Smooth muscle cell (in vitro differentiated cells): ENCODE measurements around the gene FGD5. TPM values are rescaled to one million over a fixed set of nuclear protein-coding genes. Genes with fewer than 3 reads are reported as not detected.
A peak's percentile ranks its signal among the peaks of the same experiment; 100 is the strongest.

Experiments used
- DNase-seq: peaks from one replicate; lab custom pipeline; 2025; ENCODE audit not compliant: unreplicated experiment; lab: John Stamatoyannopoulos, UW
- H2AFZ ChIP-seq: fragments of 200-600 bp; sonication (generic); 2 replicates; pipeline ENCODE4 v1.6.0; 2016; ENCODE audit warnings: antibody characterized with exemption, low read depth, mild to moderate bottlenecking
- H3F3A ChIP-seq: fragments of 200-600 bp; sonication (generic); 2 replicates; pipeline ENCODE4 v1.6.0; 2017; ENCODE audit warnings: antibody characterized with exemption, low read depth
- H3K27ac ChIP-seq: fragments of 200-600 bp; sonication (generic); 2 replicates; pipeline ENCODE4 v1.5.1; 2016; ENCODE audit warnings: low read depth, mild to moderate bottlenecking
- H3K27me3 ChIP-seq: fragments of 200-600 bp; sonication (generic); 2 replicates; pipeline ENCODE4 v1.6.1; 2016; ENCODE audit warnings: low read depth, mild to moderate bottlenecking
- H3K36me3 ChIP-seq: fragments of 200-600 bp; sonication (generic); 2 replicates; pipeline ENCODE4 v1.5.1; 2016; ENCODE audit warnings: low read depth
- H3K4me1 ChIP-seq: fragments of 200-600 bp; sonication (generic); 2 replicates; pipeline ENCODE4 v1.5.1; 2016; ENCODE audit warnings: low read depth
- H3K4me2 ChIP-seq: fragments of 200-600 bp; sonication (generic); 2 replicates; pipeline ENCODE4 v1.6.0; 2016; ENCODE audit warnings: mild to moderate bottlenecking
- H3K4me3 ChIP-seq: fragments of 200-600 bp; sonication (generic); 2 replicates; pipeline ENCODE4 v1.5.1; 2016; ENCODE audit warnings: mild to moderate bottlenecking
- H3K79me2 ChIP-seq: fragments of 200-600 bp; sonication (generic); 2 replicates; pipeline ENCODE4 v1.6.0; 2016; ENCODE audit warnings: low read depth, mild to moderate bottlenecking
- H3K9ac ChIP-seq: fragments of 200-600 bp; sonication (generic); 2 replicates; pipeline ENCODE4 v1.6.0; 2016; ENCODE audit warnings: low read depth
- H3K9me3 ChIP-seq: fragments of 200-600 bp; sonication (generic); replicated peaks from 2 replicates; pipeline ENCODE4 v1.5.1; 2016; ENCODE audit warnings: low read depth
- H4K20me1 ChIP-seq: fragments of 200-600 bp; sonication (generic); 2 replicates; pipeline ENCODE4 v1.6.0; 2016; ENCODE audit warnings: low read depth
- WGBS: methylation state at CpG from one replicate; pipeline ENCODE4 v1.1.7; 2016; ENCODE audit warnings: low lambda C conversion rate; 5-methylcytosine and 5-hydroxymethylcytosine counted together
- polyA plus RNA-seq: library from polyadenylated mRNA; unstranded; fragments of >200 nt; fragmentation: Nextera tagmentation; extraction: Ambion mirVana; gene quantifications from 2 replicates; pipeline ENCODE4 v1.2.1, GENCODE V29; 2016
- total RNA-seq: library from RNA; depleted of rRNA; stranded (reverse); fragments of >200 nt; gene quantifications from 2 replicates; pipeline ENCODE4 v1.2.3, GENCODE V29; 2014
- TF ChIP-seq, protein P1 (sequence below): fragments of 200-600 bp; sonication (generic); IDR thresholded peaks from 2 replicates; pipeline ENCODE4 v1.5.1; 2017; ENCODE audit warnings: borderline replicate concordance, mild to moderate bottlenecking, antibody characterized with exemption; ENCODE audit not compliant: insufficient read depth, poor library complexity, severe bottlenecking

The FGD5 gene
- total and polyA plus RNA-seq, 2 experiments from 2014 or later, result 0.63 to 0.71 TPM

DNA sequence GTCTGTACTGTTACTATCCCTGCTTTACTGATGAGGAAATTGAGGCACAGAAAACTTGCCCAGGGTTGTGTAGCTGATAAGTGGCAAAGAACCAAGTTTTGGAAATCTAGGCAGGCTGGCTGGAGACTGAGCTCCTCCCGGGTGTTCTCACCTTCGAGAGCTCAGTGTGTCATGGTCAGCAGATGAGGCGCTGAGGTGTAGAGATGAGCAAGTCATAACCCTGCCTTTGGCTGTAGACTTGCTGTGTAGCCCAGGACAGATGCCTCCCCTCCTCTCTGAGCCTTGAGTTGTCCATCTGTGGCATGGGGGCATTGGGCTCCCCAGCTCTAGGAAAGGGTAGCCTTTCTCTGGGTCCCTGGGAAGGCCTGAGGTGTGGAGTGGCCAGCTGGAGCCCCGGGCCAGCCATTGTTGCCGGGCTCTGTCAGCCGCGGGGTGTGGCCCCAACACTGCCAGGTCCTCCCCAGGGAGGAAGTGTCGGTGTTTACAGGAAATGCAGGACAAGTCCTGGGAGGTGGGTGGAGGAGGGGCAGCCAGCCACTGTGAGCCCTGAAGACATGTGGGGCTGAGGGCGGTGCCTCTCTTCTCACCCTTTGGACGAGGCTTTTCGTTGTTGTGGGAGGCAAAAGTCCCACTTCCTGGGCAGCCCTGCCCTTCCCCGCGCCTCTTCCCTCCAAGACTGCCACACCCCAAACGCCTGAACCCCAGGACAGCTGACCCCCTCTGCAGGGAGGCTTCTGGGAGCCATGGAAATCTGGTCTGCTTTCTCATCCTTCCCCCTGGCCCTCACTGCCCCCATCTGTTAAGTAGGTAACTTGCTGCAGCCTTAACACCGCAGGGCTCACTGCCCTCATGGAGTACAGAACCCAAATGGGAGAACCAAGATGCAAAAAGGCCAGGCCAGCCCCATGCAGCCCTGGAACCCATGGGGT is 29.1 kb downstream of the FGD5 start:
- 23% methylated on average over 14 of the region's 15 CpGs for WGBS

DNA sequence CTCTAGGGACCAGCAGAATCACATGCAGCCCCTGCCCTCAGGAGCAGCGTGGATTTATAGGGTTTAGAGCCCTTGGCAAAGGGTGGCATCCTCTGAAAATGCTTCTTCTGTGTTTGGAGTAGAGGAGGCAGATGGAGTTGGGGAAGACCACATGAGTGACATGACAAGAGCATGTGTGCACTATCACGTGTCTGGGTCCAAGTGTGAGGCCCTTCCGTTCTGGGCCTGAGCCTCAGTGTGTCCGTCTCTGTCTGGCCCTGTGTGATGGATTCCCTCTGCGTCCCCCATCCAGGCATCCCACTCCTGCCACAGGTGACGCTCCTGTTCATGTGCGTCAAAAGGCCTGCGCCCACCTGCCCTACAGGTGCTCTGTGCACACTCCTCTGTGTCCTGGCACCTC is 30.1 kb downstream of the FGD5 start:
- H3K27me3 ChIP-seq, result no peaks in the 10 kb centered on the region
- H4K20me1 ChIP-seq, result no peaks in the 10 kb centered on the region

More for the DNA sequence above, 29.1 kb downstream of the FGD5 start:
- TF ChIP-seq, protein P1, sequence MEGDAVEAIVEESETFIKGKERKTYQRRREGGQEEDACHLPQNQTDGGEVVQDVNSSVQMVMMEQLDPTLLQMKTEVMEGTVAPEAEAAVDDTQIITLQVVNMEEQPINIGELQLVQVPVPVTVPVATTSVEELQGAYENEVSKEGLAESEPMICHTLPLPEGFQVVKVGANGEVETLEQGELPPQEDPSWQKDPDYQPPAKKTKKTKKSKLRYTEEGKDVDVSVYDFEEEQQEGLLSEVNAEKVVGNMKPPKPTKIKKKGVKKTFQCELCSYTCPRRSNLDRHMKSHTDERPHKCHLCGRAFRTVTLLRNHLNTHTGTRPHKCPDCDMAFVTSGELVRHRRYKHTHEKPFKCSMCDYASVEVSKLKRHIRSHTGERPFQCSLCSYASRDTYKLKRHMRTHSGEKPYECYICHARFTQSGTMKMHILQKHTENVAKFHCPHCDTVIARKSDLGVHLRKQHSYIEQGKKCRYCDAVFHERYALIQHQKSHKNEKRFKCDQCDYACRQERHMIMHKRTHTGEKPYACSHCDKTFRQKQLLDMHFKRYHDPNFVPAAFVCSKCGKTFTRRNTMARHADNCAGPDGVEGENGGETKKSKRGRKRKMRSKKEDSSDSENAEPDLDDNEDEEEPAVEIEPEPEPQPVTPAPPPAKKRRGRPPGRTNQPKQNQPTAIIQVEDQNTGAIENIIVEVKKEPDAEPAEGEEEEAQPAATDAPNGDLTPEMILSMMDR, result no peak
- no peak for DNase-seq
- Histone ChIP-seq H3K9me3 (no peaks in the 10 kb centered on the region), H4K20me1 (no peaks in the 10 kb centered on the region), H3K36me3 (no peaks in the 10 kb centered on the region), H3F3A (no peaks in the 10 kb centered on the region), H3K9ac (no peak overlapping the region), H3K27ac (no peak overlapping the region), H3K27me3 (no peaks in the 10 kb centered on the region), H3K4me3 (no peak overlapping the region), H3K79me2 (no peaks in the 10 kb centered on the region), H3K4me2 (peak overlapping the region; percentile 35), H3K4me1 (peaks cover 5% of the 10 kb centered on the region), H2AFZ (peak overlapping the region; percentile 77)

DNA sequence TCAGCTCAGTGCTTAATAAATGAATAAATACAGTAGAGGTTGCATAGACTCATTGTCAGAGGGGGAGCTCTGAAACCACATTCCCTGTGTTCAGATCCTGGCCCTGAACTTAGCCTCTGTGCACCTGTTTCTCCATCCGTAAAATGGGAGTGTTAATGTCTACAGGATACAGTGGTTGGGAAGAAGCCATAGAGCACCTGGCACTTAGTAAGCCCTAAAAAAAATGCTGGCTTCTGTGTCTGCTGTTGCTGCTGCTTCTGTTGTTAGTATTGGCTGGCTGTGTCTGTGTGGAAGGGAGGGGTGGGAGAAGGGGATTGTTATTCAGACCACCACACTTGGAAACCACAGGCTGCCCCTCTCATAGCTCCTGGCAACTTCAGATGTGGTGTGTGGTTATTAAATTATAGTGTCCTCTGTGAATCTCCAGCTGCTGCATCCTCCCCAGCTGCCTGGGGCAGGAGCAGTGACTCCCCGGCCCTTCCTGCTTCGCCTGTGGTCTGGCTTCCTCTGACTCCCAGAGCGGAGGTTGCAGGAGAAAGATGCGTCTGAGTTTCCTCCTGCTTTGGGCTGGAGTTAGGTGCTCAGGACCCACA is 31.0 kb downstream of the FGD5 start:
- no peak overlapping the region for H3K4me2 ChIP-seq
- no peak overlapping the region for H3K9ac ChIP-seq
- H3K36me3 ChIP-seq, result no peaks in the 10 kb centered on the region
- WGBS, result 87% methylated on average over 5 of the region's 5 CpGs
- TF ChIP-seq, protein P1, result no peak
- H3K27ac ChIP-seq, result no peak overlapping the region
- no peak overlapping the region for H2AFZ ChIP-seq
- H3F3A ChIP-seq, result no peaks in the 10 kb centered on the region
- H3K79me2 ChIP-seq, result no peaks in the 10 kb centered on the region
- no peaks in the 10 kb centered on the region for H3K9me3 ChIP-seq
- no peak overlapping the region for H3K4me3 ChIP-seq
- DNase-seq, result no peak
- no peaks in the 10 kb centered on the region for H4K20me1 ChIP-seq
- H3K4me1 ChIP-seq, result peaks cover 5% of the 10 kb centered on the region
- no peaks in the 10 kb centered on the region for H3K27me3 ChIP-seq

More for the DNA sequence above, 30.1 kb downstream of the FGD5 start:
- Histone ChIP-seq H3K27ac (no peak overlapping the region), H3K79me2 (no peaks in the 10 kb centered on the region), H3K4me3 (no peak overlapping the region), H3K9ac (no peak overlapping the region), H3F3A (no peaks in the 10 kb centered on the region), H3K4me2 (no peak overlapping the region), H3K4me1 (peaks cover 5% of the 10 kb centered on the region), H3K9me3 (no peaks in the 10 kb centered on the region), H3K36me3 (no peaks in the 10 kb centered on the region), H2AFZ (no peak overlapping the region)
- TF ChIP-seq, protein P1, result no peak
- 96% methylated on average over 8 of the region's 8 CpGs for WGBS
- DNase-seq, result no peak
